DND-41 (cell line): ENCODE data around the gene DGUOK.

Experiments
- ATAC-seq: fragments of 200-7000 bp; cut with Tn5 transposase; 3 replicates; pipeline ENCODE4 v1.9.1; 2021; ENCODE audit warnings: low read depth; ENCODE audit not compliant: insufficient read depth
- DNase-seq: peaks from one replicate; pipeline ENCODE4 v3.0.0-alpha.2; 2020
- H2AFZ ChIP-seq: 2 replicates; pipeline ENCODE4 v1.6.0; 2012; ENCODE audit warnings: low read depth, low read length
- H3K27ac ChIP-seq: 2 replicates; pipeline ENCODE4 v1.5.1; 2012; ENCODE audit warnings: low read length, inconsistent platforms
- H3K27me3 ChIP-seq: fragments of 200-600 bp; sonication (generic); 2 replicates; pipeline ENCODE4 v1.6.0; 2012; ENCODE audit warnings: low read length, mild to moderate bottlenecking, inconsistent platforms; ENCODE audit not compliant: insufficient read depth, poor library complexity
- H3K36me3 ChIP-seq: 2 replicates; pipeline ENCODE4 v1.5.1; 2012; ENCODE audit warnings: low read length, inconsistent platforms; ENCODE audit not compliant: insufficient read depth
- H3K4me1 ChIP-seq: 2 replicates; pipeline ENCODE4 v1.5.1; 2012; ENCODE audit warnings: mild to moderate bottlenecking, low read length; ENCODE audit not compliant: insufficient read depth
- H3K4me2 ChIP-seq: 2 replicates; pipeline ENCODE4 v1.6.0; 2012; ENCODE audit warnings: mild to moderate bottlenecking, moderate library complexity, low read length, inconsistent platforms; ENCODE audit not compliant: insufficient read depth
- H3K4me3 ChIP-seq, 2 experiments: fragments of 200-600 bp in 1 of 2; shearing (Covaris generic) in 1 of 2; 2 replicates each; pipeline ENCODE4 v1.5.1; 2012 to 2016; ENCODE audit warnings: inconsistent platforms in 2 of 2, low read length in 2 of 2, mild to moderate bottlenecking in 2 of 2, low read depth in 1 of 2, moderate library complexity in 1 of 2
- H3K79me2 ChIP-seq: 2 replicates; pipeline ENCODE4 v1.6.0; 2012; ENCODE audit warnings: low read length, inconsistent platforms; ENCODE audit not compliant: insufficient read depth
- H3K9ac ChIP-seq: 2 replicates; pipeline ENCODE4 v1.6.0; 2012; ENCODE audit warnings: low read depth, mild to moderate bottlenecking, inconsistent platforms, low read length, moderate library complexity
- H3K9me3 ChIP-seq: 2 replicates; pipeline ENCODE4 v1.5.1; 2012; ENCODE audit warnings: low read length, moderate library complexity, mild to moderate bottlenecking, inconsistent platforms; ENCODE audit not compliant: insufficient read depth, severe bottlenecking
- H4K20me1 ChIP-seq: 2 replicates; pipeline ENCODE4 v1.6.0; 2012; ENCODE audit warnings: low read length; ENCODE audit not compliant: insufficient read depth
- CTCF ChIP-seq: IDR thresholded peaks from 2 replicates; pipeline ENCODE4 v1.5.1; 2012; ENCODE audit warnings: borderline replicate concordance, low read length, moderate library complexity, mild to moderate bottlenecking; ENCODE audit not compliant: poor library complexity, severe bottlenecking; ENCODE audit errors: extremely low read depth
- EZH2 ChIP-seq: IDR thresholded peaks from 3 replicates; pipeline ENCODE4 v1.6.1; 2012; ENCODE audit warnings: borderline replicate concordance, low read depth, mild to moderate bottlenecking, moderate library complexity, low read length, inconsistent platforms; ENCODE audit not compliant: severe bottlenecking

DGUOK gene

GRCh38 chr2:74005786-74006185 lies 79.1 kb downstream of the DGUOK start:
- Histone ChIP-seq H2AFZ (no peak overlapping the region), H3K4me3 (no peak overlapping the region), H3K9me3 (no peaks in the 10 kb centered on the region), H3K4me1 (peaks cover 20% of the 10 kb centered on the region), H3K79me2 (peaks cover 90% of the 10 kb centered on the region), H3K4me2 (no peak overlapping the region), H3K27ac (no peak overlapping the region; the same call in 1 of the 2 replicates), H3K36me3 (peaks cover 56% of the 10 kb centered on the region), H3K9ac (no peak overlapping the region), H3K27me3 (no peaks in the 10 kb centered on the region), H4K20me1 (peaks cover 85% of the 10 kb centered on the region)
- TF ChIP-seq CTCF, result no peak
- no peak for TF ChIP-seq EZH2
- no peak for ATAC-seq
- no peak for DNase-seq

DNA sequence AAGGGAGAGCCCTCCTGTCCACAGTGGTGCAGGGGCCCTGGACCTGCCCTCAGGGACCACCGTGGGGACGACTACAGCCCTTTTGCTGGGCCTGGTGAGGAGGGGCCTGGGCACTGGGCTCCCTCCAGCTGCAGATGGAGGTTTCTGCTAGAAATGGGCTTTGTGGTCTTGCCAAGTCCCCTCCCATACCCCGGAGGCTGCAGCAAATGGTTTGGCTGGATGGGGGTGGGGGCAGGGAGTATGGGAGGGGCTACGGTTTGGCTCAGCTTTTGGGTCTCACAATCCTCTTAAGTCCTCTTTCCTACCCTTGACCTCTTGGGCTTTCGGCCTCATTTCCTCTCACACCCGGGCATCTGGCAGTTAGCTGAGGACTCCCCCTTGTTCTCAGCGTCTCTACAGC lies 79.8 kb downstream of the DGUOK start:
- H4K20me1 ChIP-seq, result peaks cover 80% of the 10 kb centered on the region
- TF ChIP-seq EZH2, result no peak
- TF ChIP-seq CTCF, result no peak
- no peak overlapping the region for H2AFZ ChIP-seq
- H3K27me3 ChIP-seq, result no peaks in the 10 kb centered on the region
- H3K9ac ChIP-seq, result no peak overlapping the region
- H3K27ac ChIP-seq, result no peak overlapping the region
- no peaks in the 10 kb centered on the region for H3K9me3 ChIP-seq
- H3K4me1 ChIP-seq, result peaks cover 17% of the 10 kb centered on the region
- ATAC-seq, result no peak
- H3K36me3 ChIP-seq, result peaks cover 60% of the 10 kb centered on the region
- no peak overlapping the region for H3K4me3 ChIP-seq
- H3K4me2 ChIP-seq, result no peak overlapping the region
- H3K79me2 ChIP-seq, result peaks cover 90% of the 10 kb centered on the region
- no peak for DNase-seq

- no peaks in the 10 kb centered on the region for H3K9me3 ChIP-seq
- no peak overlapping the region for H3K9ac ChIP-seq
- H3K27me3 ChIP-seq, result no peaks in the 10 kb centered on the region
- no peak overlapping the region for H2AFZ ChIP-seq
- DNase-seq (no peak), ATAC-seq (no peak)
- peaks cover 75% of the 10 kb centered on the region for H4K20me1 ChIP-seq
- H3K27ac ChIP-seq, result no peak overlapping the region
- no peak overlapping the region for H3K4me3 ChIP-seq
- no peak overlapping the region for H3K4me2 ChIP-seq
- peaks cover 61% of the 10 kb centered on the region for H3K36me3 ChIP-seq
- H3K79me2 ChIP-seq, result peaks cover 94% of the 10 kb centered on the region
- no peak for TF ChIP-seq EZH2
- TF ChIP-seq CTCF, result no peak
- H3K4me1 ChIP-seq, result peaks cover 11% of the 10 kb centered on the region
These were observed 80.4 kb downstream of the DGUOK start for GRCh38 chr2:74007121-74007520.

DNA sequence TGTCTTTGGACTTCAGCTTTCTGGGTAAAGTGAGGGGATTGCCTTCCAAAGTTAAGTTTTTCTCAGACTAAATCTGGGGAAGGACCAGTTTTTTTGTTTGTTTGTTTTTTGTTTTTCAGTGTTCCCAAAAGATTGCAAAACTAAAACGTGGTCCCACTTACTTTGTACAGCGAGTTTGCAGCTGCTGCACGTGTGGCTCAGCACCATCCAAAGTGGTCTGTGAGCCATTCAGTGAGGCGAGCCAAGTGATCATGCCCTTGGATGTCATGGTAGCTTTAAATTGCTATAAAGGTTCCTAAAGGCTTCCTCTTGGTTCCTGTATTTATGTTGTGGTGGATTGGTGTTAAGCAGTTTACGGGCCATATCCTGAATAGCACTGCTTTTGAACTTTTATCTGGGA lies 81.0 kb downstream of the DGUOK start:
- peaks cover 6% of the 10 kb centered on the region for H3K4me1 ChIP-seq
- peaks cover 98% of the 10 kb centered on the region for H3K79me2 ChIP-seq
- peaks cover 64% of the 10 kb centered on the region for H3K36me3 ChIP-seq
- DNase-seq (no peak), ATAC-seq (no peak)
- H3K9me3 ChIP-seq, result no peaks in the 10 kb centered on the region
- peaks cover 76% of the 10 kb centered on the region for H4K20me1 ChIP-seq
- no peak overlapping the region for H3K4me3 ChIP-seq
- TF ChIP-seq EZH2 (no peak), CTCF (no peak)
- H3K9ac ChIP-seq, result no peak overlapping the region
- H3K27me3 ChIP-seq, result no peaks in the 10 kb centered on the region
- no peak overlapping the region for H2AFZ ChIP-seq
- no peak overlapping the region for H3K4me2 ChIP-seq
- H3K27ac ChIP-seq, result no peak overlapping the region
